GM18861 (cell line): ENCODE measurements around the gene USH2A.

Experiments
- ATAC-seq: cut with Tn5 transposase; IDR thresholded peaks from one replicate; pipeline ENCODE4 v1.9.1; 2021; ENCODE audit not compliant: unreplicated experiment

Gene USH2A

GRCh38 chr1:216422821-216423520 lies at the start of gene USH2A:
Gene USH2A, minus strand, starts transcription at chr1:216423448. Its CDS starts 1,112 bp downstream, at chr1:216422336.
- no peak for ATAC-seq

DNA sequence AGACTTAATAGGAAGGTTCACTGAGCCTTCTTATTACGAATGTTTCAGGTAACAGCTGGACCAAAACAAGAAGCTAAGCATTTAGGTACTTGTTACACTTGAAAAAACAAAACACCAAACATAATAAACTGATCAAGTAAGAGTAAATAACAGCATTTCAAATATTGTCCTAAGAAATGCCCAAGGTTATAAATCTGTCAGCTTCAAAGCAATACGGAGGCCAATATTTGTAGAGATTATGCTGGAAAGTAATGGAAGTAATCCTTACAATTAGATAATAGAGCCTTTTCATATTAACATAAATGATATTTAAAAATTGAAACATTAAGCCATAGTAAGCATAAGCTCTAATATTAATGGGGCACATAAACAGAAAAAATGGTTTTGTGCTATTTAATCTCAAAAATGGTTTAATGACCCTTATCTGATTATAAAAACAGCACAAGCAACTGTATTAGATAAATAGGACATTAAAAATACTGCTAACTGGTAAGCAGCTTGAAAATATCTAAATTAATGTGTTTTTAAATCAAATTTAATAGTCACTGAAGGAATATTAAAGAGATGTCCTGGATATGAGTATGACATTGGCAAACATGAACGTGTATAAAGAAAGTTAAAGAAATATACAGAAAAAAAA lies 43.0 kb upstream of the USH2A start:
- no peak for ATAC-seq

GRCh38 chr1:216464489-216464888 lies 41.2 kb upstream of the USH2A start:
- no peak for ATAC-seq

DNA sequence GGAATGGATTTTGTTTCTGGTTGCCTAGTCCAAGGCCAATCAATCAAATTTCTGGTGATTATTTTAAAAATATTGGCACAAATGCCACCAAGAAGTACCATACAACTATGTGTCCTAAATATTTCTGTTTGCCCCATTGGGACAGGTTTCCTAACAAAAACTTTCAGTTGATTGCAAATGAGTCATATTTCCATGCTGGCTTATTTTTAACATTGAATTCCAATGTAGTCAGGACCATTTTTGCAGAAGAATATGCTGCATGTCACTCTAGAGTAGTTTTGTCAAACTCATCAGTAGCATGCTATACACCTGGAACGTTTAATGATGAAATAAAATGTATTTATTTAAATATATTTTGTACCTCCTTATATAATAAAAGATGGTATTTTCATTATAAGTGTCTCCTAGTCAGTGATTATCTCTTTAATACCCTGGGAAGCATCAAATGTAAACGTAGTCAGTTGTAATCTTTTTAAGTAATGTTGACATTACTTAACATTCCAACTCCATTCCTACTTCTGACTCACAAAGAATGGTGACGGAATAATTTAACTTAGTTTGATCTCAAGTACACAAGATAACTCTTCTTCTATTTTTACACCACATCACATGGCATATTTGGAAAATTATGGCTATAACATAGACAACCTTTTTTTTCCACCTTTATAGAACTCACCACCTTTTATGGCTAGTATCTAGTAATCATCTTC lies 39.0 kb upstream of the USH2A start:
- no peak for ATAC-seq

GRCh38 chr1:216461466-216461865 lies 38.2 kb upstream of the USH2A start:
- no peak for ATAC-seq

- no peak for ATAC-seq
These were observed 36.5 kb upstream of the USH2A start for GRCh38 chr1:216459651-216460207.

GRCh38 chr1:216458812-216459211 lies 35.6 kb upstream of the USH2A start:
- no peak for ATAC-seq

DNA sequence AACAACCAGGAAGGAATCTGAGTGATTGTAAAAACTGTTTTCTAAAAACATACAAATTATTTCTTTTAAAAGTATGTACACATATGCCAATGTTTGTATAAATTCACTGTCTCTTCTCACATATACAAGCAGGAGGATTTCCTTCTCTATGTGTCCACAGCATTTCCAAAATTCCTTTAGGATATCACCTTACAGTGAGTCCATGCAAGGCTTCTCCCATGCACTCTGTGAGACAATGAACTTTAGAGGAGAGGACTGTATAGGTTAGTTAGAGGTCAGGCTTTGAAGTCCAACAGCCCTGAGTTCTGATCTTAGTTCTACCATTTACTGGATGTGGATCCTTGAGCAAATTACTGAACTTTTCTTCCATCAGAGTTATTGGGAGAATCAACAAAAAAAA lies 34.1 kb upstream of the USH2A start:
- no peak for ATAC-seq

DNA sequence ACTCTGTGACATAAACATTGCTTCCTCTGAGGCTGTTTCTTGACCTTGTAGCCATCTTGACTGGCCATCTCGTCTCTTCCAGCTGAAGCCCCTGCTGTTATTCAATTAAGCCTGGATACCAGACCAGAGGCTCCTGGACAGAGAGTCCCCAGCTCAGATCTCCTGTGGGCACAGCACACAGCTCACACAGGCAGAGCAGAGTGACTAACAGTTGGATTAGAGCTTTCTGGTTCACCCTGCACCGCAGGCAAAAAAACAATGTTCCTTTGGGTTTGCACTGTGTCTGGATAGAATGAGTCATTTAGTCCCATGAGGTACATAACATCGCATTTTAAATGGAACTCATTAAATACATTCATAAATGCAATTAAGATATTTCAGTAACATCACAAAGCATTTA lies 33.4 kb upstream of the USH2A start:
- no peak for ATAC-seq

DNA sequence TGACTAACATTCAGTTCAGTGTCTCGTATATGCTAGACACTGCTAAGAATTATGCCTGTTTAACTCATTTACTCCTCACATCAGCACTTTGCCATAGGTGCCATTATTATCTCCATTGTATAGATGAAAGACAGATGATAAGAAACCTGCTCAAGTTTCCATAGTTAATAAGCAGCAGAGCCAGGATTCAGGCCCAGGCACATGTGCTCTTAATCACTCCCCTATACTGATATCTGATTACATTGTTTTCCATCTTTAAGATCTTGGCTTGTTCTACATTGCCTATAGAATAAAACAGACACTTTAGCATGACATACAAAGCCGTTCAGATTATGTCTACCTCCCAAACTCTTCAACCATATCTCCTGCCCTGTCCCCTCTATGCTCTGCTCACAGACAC lies 30.5 kb upstream of the USH2A start:
- ATAC-seq, result no peak

DNA sequence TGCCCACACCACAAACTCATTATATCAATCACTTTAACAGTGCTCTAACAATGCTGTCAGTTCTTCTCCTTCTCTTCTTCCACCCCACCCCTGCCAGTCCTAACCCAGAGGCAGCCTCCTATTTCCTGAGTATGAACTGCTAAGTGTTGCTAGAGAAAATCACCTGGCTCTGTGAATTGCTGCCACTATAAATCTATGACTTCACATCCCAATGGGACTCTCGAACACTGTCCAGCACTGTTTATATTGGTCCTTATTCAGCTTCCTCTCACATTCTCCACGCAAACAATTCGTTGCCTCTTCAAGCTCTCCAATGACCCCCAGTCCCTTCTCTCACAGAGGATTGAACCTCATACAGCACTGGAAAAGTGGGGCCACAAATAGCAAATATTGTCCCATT lies 27.0 kb upstream of the USH2A start:
- no peak for ATAC-seq

DNA sequence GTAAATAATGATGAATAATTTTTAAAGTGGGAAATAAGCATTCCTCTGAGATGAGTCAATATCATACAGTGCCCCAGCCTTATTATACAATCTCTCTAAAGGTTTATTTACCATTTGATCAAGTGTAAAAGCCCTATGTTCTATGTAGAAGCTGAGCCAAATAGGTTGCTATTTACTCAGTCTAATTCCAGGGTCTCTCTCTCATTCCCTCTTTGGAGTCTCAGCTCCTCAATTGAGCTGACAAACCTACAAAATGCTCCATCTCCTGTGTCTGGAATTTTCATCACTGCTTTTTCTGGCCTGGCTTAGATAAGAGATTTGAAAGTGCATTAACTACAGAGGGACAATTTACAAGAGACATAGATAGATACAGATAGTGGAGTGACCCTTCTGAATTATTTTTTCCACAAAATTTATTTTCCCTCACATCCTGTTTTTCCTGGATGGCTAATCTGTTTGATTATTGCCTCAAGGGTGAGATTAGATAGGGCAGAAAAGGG lies 24.8 kb upstream of the USH2A start:
- ATAC-seq, result no peak

GRCh38 chr1:216437603-216438002 lies 14.4 kb upstream of the USH2A start:
- ATAC-seq, result no peak

GRCh38 chr1:216434232-216434631 lies 11.0 kb upstream of the USH2A start:
- ATAC-seq, result no peak

DNA sequence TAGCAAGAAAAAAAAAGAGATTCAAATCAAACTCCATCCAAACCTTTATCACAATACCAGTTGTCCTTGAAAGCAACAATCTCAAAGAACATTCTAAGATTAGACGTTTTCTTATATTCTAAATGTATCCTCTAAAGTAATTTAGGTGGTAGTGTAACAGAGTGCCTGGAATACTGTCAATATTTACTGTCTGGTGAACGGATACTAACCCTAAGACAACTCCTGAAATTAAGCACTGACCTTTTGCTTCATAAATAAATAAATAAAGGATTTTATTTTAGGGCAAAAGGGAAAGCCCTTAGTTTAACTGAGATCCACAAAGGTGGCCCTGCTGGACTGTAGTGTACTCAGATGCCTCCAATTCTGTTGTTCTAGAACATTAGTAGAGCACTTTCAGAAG lies 9.9 kb upstream of the USH2A start:
- no peak for ATAC-seq

- no peak for ATAC-seq
These were observed 7.5 kb upstream of the USH2A start for GRCh38 chr1:216430744-216431143.

- ATAC-seq, result no peak
These were observed 2.3 kb upstream of the USH2A start for GRCh38 chr1:216425577-216425976.

- ATAC-seq, result no peak
These were observed 2.5 kb downstream of the USH2A start for GRCh38 chr1:216420746-216421145.

GRCh38 chr1:216420263-216420662 lies 3.0 kb downstream of the USH2A start:
- ATAC-seq, result no peak

DNA sequence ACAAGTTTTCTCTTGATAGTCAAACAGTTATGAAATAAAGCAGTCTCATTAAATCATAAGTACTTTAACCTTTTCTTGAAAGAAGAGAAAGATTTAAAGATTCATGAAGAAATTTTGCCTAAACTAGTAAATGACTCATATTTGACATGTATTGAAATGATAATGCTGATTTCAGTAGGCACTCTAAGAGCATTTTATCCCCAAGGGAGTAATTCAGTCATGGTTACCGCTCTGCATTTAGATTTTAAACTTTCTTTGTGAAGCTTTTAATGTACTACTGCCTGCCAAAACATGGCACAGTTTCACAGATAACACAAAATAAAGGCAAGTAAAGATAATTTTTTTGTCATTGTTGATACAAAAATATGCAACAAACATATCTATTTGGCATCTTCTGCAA lies 6.8 kb downstream of the USH2A start:
- no peak for ATAC-seq

GRCh38 chr1:216410026-216410425 lies 13.2 kb downstream of the USH2A start:
- no peak for ATAC-seq

DNA sequence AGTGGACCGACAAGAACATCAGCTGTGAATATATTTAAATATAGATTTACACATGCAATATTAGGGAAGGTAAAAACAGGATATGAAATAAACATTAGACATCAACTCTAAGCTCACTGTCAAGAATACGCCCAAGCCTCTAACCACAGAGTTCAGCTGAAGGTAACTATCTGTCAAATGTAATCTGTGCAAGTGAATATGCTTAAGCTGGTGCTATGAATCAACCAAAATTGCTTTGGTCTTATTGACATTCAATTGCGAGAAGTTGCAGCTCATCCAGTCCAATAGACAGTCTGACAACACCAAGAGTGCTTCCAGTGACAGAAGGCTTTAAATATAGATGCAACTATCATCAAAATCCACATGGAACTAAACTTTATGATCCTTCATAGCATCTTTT lies 32.3 kb downstream of the USH2A start:
- ATAC-seq, result no peak
